GM18502 (cell line): ENCODE measurements around the gene GEMIN7.

Source experiments
- ATAC-seq: cut with Tn5 transposase; IDR thresholded peaks from one replicate; pipeline ENCODE4 v1.9.1; 2021; ENCODE audit warnings: mild to moderate bottlenecking; ENCODE audit not compliant: unreplicated experiment, poor library complexity

GEMIN7 gene

GRCh38 chr19:45082170-45082569 lies 3.1 kb downstream of the GEMIN7 start:
- no peak for ATAC-seq

GRCh38 chr19:45086480-45086879 lies 7.4 kb downstream of the GEMIN7 start:
- no peak for ATAC-seq

DNA sequence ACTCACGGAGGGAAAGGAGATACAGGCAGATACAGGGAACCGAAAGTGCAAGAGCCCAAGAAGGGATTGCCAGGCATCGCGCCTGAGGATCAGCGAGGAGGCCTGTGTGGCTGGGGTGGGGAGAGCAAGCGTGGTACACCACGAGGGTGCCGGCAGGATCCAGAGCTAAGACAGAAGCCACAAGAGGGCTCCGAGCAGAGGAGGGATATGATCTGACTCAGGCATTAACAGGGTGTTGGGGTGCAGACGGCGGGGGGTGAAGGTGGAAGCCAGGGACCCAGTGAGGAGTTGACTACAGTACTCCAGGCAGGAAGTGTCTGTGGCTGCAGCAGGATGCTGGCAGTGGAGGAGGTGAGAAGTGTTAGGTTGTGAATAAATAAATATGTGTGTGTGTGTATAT lies 8.5 kb downstream of the GEMIN7 start:
- no peak for ATAC-seq

GRCh38 chr19:45090034-45090433 lies 11.0 kb downstream of the GEMIN7 start:
- no peak for ATAC-seq

DNA sequence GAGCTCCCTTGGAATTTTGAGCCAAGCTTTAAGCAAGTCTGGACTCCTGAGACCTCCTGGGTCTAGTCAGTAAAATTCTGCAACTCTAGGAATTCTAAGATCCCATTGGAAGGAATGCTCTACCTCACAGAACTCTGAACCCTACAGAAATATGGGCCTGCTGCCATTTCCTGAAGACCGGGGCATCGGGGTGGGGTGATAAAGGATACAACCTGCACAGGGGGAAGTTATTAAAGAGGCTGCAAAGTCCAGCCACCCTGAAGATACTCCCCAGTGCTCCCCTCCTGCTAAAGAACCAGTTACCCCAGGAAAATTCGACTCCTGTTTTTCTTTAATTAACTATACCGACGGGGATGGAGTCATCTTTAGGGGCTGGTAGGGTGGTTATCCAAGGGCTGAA lies 11.5 kb downstream of the GEMIN7 start:
- no peak for ATAC-seq

- peak; percentile 71 for ATAC-seq
Measured at GRCh38 chr19:45091031-45091923, 12.2 kb downstream of the GEMIN7 start.

GRCh38 chr19:45092747-45093678 lies 14.0 kb downstream of the GEMIN7 start, which contains the start of gene PPP1R37:
Gene PPP1R37 (plus strand): TSS chr19:45093179. CDS start chr19:45093326, 147 bp downstream.
- ATAC-seq, result peak; percentile 57

DNA sequence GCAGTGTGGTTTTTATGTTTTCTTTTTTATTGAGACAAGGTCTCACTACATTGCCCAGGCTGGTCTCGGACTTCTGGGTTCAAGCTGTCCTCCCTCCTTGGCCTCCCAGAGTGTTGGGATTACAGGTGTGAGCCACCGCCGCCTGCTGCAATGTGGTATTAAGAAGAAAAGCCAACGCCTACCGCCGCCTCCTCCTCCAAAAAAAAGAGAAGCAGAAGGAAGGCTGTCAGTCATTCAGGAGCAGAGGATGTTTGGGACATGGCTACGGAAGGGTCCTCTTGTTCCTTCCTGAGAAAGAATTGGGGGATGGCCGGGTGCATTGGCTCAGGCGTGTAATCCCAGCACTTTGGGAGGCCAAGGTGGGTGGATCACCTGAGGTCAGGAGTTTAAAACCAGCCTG lies 15.1 kb downstream of the GEMIN7 start:
- ATAC-seq, result no peak

GRCh38 chr19:45094707-45095106 lies 15.6 kb downstream of the GEMIN7 start:
- ATAC-seq, result no peak

GRCh38 chr19:45095496-45096413 lies 16.7 kb downstream of the GEMIN7 start:
- ATAC-seq, result no peak

GRCh38 chr19:45096700-45097099 lies 17.6 kb downstream of the GEMIN7 start:
- no peak for ATAC-seq

- no peak for ATAC-seq
Measured at GRCh38 chr19:45097450-45097775, 18.4 kb downstream of the GEMIN7 start.

- no peak for ATAC-seq
Measured at GRCh38 chr19:45097776-45098520, 18.9 kb downstream of the GEMIN7 start.

DNA sequence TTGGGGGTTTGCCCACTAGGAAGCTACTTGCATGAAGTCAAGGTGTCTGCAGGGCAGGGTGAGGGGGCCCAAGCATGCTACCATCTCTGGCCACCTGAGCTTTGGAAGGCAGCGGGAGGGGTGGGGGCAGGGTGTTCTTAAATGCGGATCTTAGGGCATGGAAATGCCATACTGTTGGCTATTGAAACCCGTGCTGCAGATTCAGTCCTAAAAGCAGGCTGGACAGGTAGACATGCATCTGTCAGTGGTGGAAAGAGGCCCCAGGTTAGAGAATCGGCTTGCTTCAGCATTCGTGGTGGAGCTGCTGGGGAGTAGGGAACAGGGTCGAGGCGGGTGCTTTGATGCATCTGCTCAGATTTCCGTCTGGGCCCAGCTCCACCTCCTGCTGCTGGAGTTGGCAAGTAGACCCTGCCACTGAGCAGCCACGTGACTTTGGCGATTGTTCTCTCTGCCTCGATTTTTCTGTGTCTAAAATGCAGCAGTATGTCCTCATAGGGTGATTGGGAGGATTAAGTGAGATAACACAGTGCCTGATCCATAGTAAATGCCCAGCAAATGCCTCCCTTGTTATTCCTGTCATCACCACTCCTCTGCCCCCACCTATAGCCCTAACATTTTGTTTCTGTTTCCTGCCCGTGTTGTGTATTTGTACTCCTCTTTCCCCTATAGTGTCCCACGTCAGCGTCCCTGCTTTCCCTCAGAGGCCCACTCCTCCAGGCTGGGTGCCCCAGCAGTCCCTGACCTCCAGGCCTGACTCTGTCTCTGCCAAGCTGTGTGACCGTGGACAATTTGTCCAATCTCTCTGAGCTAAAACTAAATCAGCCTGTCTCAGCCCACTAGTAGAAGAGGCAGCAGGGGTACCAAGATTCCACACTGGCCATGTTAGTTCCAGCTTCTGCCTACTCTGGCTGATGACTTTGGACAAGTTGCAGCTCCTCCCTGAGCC lies 19.7 kb downstream of the GEMIN7 start:
- ATAC-seq, result no peak

- ATAC-seq, result no peak
Measured at GRCh38 chr19:45099467-45100191, 20.6 kb downstream of the GEMIN7 start.

GRCh38 chr19:45100201-45100600 lies 21.1 kb downstream of the GEMIN7 start:
- ATAC-seq, result no peak

GRCh38 chr19:45100846-45101252 lies 21.8 kb downstream of the GEMIN7 start:
- no peak for ATAC-seq

DNA sequence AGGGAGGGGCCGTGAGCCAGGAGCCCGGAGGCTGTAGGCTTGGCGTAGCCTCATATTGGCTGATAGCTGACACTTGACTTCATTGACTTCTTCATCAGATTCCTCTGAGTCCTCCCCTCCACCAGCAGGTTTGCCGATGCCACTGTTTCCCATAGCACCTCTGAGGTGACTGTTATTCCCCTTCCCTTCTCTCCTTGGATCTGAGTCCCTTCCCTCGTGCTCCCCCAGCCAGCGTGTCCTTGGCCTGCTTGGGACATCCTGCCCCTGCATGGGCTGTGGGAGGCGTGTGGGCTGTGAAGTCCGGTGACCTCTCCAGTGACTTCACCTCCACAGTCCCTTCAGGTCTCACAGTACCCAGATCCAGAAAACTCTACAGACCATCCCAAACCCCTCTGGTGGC lies 22.7 kb downstream of the GEMIN7 start:
- ATAC-seq, result no peak
